GM21423 (cell line): ENCODE data around the gene CALY.

Experiments used
- ATAC-seq: cut with Tn5 transposase; IDR thresholded peaks from one replicate; pipeline ENCODE4 v1.9.1; 2021; ENCODE audit warnings: mild to moderate bottlenecking, moderate library complexity; ENCODE audit not compliant: unreplicated experiment

Gene CALY

GRCh38 chr10:133353202-133353959 is 16.7 kb upstream of the CALY start:
- no peak for ATAC-seq

DNA sequence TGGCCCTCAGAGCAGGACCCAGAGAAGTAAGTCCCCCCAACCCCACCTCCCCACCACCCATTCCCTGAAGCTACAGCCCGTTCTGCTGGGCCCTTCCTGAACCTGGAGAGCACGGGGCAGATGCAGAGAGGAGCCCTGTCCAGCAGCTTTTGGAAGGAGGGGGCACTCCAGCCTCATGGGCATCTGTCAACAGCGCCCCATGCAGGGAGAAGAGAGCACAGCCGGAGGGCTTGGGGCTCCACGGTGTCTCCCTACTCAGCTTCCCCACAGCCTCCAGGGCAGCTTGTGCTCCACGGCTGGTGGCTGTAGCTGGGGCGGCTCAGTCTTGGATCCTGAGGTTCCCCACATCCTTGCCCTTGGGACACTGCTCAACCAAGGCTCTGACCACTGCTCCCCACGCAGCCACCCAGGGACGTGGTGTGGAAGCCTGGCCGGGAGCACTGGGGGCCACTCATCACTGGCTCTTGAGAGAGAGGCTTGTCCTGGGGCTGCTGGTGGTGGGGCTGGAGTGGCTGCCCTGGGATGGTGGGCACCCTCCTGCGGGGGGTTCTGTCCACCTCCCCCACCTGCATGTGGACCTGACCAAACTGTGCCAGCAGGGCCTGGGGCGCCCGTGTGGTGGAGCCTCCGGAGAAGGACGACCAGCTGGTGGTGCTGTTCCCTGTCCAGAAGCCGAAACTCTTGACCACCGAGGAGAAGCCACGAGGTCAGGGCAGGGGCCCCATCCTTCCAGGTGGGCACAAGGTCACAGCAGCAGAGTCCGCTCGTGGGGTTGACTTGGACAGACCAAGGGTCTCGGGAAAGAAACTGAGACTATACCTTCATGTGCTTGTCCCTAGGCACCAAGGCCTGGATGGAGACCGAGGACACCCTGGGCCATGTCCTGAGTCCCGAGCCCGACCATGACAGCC is 15.0 kb upstream of the CALY start:
- no peak for ATAC-seq

GRCh38 chr10:133350950-133351329 is 14.2 kb upstream of the CALY start:
- no peak for ATAC-seq

- no peak for ATAC-seq
Observed at GRCh38 chr10:133350283-133350949, 13.7 kb upstream of the CALY start.

DNA sequence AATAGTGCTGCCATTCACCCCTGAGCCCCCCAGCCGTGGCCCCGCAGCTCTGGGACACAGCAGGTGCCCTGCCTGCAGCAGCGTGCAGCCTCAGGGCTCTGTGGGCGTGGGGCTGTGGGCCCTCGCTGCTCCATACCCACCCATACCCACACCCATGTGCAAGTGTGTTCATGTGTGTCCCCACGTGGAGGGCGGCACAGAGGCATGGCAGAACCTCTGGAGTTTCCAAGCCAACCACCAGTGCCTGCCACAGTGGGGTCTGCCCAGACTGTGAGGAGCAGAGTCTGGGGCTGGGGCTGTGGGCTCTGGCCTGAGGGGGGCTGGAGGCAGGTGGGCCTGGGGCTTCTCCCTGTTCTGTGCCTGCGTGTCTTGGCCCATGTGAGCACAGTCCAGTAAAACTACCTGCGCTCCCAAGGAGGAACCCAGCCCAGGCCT is 12.9 kb upstream of the CALY start:
- ATAC-seq: no peak

GRCh38 chr10:133349160-133349568 is 12.5 kb upstream of the CALY start:
- ATAC-seq: no peak

DNA sequence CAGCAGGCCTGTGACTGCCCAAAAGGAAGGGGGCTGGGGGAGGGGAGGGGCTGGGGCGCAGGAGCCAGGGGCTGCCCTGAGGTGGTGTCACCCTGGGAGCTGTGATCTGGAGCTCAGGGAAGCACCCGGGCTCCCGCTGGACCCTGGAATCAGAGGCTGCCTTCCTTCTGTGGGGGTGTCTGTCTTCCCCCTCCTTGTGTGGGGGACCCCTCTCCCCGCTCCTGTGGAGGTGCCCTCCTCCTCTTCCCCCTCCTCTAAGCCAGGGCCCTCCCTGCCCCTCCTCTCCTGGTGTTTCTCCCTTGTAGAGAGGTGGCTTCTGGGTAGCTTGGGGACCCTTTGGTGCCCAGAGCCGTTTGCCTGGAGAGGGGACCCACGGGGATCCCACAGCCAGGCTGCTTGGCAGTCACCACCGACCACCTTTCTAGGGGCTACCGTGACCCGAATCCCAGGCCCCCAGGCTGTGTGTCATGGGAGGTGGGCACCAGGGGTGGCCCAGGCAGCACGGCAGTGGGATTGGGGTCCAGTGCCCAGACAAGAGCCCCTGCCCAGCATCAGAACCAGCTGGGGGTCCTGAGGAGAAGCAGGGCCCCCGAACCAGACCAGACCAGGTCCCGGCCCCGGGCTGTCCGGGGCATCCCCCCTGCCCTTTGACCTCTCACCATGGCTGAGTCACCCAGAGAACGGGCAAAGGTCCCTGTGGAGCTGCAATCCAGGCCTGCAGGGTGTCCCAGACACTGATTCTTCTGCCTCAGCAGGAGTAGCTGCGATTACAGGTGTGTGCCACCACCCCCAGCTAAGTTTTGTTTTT is 11.2 kb upstream of the CALY start:
- ATAC-seq: no peak

DNA sequence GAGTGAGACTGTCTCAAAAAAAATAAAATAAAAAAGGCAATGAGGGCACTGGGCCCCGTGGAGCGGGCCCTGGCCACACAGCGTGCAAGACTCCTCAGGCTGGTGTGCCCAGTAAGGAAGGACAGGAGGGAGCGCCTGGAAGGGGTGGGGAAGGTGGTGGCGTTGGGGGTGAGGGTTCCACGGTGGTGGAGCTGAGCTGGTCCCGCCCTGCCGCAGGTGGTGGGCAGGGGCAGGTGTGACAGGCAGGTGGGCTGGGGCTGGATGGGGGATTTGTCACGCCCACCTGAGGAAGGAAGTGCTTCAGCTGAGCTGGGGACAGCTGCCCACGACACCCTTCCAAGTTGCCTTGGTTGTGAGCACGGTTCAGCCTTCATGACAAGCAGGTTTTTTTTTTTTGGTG is 9.7 kb upstream of the CALY start:
- ATAC-seq: no peak

DNA sequence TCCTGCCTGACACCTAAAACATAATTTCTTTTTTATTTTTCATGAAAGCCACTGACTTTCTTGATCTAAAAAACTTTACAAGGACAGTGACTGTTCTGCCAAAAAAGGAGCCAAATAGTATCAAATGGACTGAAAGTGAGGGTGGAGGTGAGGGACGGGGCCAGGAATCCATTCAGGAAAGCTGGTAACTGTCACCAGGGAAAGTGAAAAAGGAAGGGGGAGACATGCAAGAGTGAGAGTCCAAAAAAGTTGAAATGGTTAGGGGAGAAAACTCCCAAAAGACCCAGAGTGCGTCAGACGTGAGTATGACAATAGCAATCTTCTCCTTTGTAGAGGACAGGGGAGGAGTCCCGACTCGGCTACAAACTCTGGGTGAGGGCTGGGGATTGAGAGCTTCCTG is 7.5 kb upstream of the CALY start:
- ATAC-seq: no peak

DNA sequence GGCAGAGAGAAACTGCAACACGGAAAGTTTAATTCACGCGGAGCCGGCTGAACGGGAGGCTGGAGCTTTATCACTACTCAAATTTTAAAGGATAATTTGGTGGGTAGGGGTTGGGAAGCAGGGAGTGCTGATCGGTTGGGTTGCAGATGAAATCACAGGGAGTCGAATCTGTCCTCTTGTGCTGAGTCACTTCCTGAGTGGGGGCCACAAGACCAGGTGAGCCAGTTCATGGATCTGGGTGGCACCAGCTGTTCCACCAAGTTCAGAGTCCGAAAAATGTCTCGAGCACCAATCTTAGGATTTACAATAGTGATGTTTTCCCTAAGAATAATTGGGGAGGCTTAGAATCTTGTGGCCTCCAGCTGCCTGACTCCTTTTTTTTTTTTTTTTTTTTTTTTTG is 6.9 kb upstream of the CALY start:
- ATAC-seq: no peak

- ATAC-seq: no peak
Observed at GRCh38 chr10:133342942-133343341, 6.2 kb upstream of the CALY start.

DNA sequence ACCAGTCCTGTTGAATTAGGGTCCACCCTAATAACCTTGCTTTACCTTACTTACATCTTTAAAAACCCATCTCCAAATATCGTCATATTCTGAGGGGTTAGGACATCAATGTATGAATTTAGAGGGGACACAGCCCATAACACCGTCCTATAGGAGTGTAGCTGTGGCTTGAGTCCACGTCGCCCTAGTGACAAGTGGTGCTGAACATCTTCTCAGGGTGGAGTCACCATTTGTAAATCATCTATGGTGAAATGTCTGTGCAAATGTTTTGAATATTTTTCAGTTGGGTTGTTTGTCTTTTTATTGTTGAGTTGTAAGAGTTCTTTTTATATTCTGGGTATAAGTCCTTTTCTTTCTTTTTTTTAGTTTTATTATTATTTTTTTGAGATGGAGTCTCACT is 5.3 kb upstream of the CALY start:
- ATAC-seq: no peak

DNA sequence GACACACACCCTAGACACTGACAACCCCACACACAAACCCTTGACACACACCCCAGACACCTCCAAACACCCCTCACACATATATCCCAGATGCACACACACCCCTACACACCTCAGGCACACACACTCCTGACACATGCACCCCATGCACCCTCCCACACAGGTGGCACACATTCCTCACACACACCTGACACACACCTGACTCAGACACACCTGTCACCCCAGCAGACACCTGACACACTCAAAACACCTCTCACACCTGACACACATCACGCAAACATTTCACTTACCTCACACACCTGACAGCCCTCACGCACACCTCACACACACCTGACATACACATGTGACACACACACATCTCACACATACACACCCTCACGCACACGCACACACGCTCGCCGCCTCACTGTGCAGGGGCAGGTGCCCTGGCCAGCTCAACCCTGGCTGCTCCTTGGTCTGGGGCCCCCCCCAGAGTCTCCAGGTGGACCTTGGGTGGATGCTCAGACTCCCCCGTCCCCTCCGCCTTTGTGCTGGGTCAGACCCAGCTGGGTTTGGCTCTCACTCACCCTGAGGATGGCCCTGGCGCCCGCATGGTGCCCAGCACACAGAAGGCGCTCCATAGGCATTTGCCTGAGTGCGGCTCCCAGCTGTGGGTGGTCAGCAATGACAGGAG is 3.1 kb upstream of the CALY start:
- no peak for ATAC-seq

GRCh38 chr10:133338080-133339071 is 1.7 kb upstream of the CALY start:
- ATAC-seq: no peak

DNA sequence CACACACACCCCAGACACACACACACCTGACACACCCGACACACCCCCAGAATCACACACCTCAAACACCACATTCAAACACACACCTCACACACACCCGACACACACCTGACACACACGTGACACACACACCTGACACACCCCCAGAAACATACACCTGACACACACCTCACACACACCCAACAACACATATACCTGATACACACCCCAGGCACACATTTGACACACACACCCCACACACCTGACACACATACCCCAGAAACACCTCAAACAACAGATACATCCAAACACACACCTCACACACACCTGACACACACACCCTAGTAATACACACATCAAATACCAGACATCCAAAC is 652 bp upstream of the CALY start:
- ATAC-seq: no peak

DNA sequence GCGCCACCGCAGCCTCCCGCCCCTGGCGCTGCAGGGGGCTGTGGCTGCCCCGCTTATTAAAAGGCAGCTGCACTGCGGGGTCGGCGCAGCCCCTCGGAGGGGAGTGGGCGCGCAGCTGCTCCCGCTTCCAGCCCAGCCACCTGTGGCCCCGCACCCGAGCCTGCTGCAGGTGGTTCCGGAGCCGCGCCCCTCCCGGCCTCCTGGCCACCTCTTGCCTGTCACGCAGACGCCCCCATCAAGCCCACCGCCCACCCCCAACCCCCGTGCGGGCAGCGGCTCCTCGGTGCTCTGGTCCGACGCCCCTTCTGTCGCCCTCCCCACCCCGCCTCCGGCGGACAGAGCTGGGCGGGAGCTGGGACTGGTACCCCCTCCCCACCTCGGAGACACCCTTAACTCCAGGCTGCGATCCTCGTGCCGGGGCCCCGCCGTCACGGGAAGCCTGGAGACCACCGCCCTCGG is 549 bp downstream of the CALY start:
- ATAC-seq: no peak

- ATAC-seq: no peak
Observed at GRCh38 chr10:133335246-133336117, 1.2 kb downstream of the CALY start.
